T-helper 17 cell (primary cell): Measurements from ENCODE around the gene YWHAH. TPM values are rescaled to one million over a fixed set of nuclear protein-coding genes. Genes with fewer than 3 reads are reported as not detected.

ENCODE experiments used
- ATAC-seq: fragments of 150-1000 bp; cut with Tn5 transposase; 2 replicates; pipeline ENCODE4 v1.10.0; 2021; ENCODE audit warnings: mild to moderate bottlenecking, moderate library complexity
- DNase-seq, 3 donors: peaks; one replicate each; pipeline versions ENCODE4 v3.0.0 to v3.0.0-alpha.2; 2020 to 2021
- H3K9me3 ChIP-seq: one replicate; pipeline ENCODE4 v1.7.0; 2013; ENCODE audit warnings: low read length, mild to moderate bottlenecking; ENCODE audit not compliant: control insufficient read depth, poor library complexity, severe bottlenecking
- H3K27ac Mint-ChIP-seq: one replicate; pipeline ENCODE4 v1.8.0; 2022; ENCODE audit warnings: mild to moderate bottlenecking, moderate library complexity, mixed read lengths
- H3K27me3 Mint-ChIP-seq: one replicate; pipeline ENCODE4 v1.8.0; 2022; ENCODE audit warnings: mixed read lengths
- H3K36me3 Mint-ChIP-seq: one replicate; pipeline ENCODE4 v1.8.0; 2022; ENCODE audit warnings: low read depth, mixed read lengths
- H3K4me1 Mint-ChIP-seq: one replicate; pipeline ENCODE4 v1.8.0; 2022; ENCODE audit warnings: mild to moderate bottlenecking, mixed read lengths
- H3K4me3 Mint-ChIP-seq: one replicate; pipeline ENCODE4 v1.8.0; 2022; ENCODE audit warnings: mild to moderate bottlenecking, moderate library complexity, mixed read lengths
- total RNA-seq, 4 donors: library from RNA in 2 of 4; stranded (reverse) in 2 of 4; gene quantifications; one replicate each; pipeline ENCODE4 v1.2.3 and lab custom pipeline; 2022 to 2026

The YWHAH gene
- total RNA-seq, 2 donors from 2014 or later = 84.2 to 114 TPM

GRCh38 chr22:31983911-31984656, 39.7 kb downstream of the YWHAH start:
- H3K27ac Mint-ChIP-seq = no peak overlapping the region
- ATAC-seq (no peak), DNase-seq (no peak)
- H3K36me3 Mint-ChIP-seq = peaks cover 3% of the 10 kb centered on the region
- H3K4me1 Mint-ChIP-seq = no peaks in the 10 kb centered on the region
- H3K9me3 ChIP-seq = no peaks in the 10 kb centered on the region
- H3K27me3 Mint-ChIP-seq = peaks cover 25% of the 10 kb centered on the region
- no peak overlapping the region for H3K4me3 Mint-ChIP-seq

DNA sequence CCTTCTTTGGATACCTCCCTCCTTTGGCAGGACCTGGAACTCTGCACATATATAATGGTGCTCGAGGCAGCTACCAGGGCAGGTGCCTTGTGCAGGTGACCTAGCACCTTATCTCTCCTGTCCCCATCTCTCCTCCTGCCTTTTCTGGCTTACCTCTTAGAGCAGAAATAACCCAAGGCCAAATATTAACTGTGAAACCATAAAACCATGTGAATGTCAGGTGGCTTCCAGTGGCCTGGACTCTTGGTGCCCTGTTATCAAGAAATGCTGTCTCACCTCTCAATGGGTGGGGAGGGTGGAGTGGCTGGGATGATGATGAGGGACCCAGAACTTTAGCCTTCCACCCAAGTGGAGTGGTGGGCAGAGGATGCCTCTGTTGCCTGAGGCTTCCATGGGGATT, 42.9 kb downstream of the YWHAH start:
- Mint-ChIP-seq H3K4me3 (no peak overlapping the region), H3K27me3 (peaks cover 44% of the 10 kb centered on the region), H3K27ac (no peak overlapping the region), H3K4me1 (peaks cover 2% of the 10 kb centered on the region), H3K36me3 (peaks cover 3% of the 10 kb centered on the region)
- no peak for ATAC-seq
- no peaks in the 10 kb centered on the region for H3K9me3 ChIP-seq
- DNase-seq = no peak

GRCh38 chr22:31991102-31991839, 46.9 kb downstream of the YWHAH start:
- H3K36me3 Mint-ChIP-seq = peaks cover 3% of the 10 kb centered on the region
- H3K9me3 ChIP-seq = no peaks in the 10 kb centered on the region
- peaks cover 41% of the 10 kb centered on the region for H3K27me3 Mint-ChIP-seq
- no peak for DNase-seq
- H3K27ac Mint-ChIP-seq = no peak overlapping the region
- no peak for ATAC-seq
- H3K4me1 Mint-ChIP-seq = peaks cover 2% of the 10 kb centered on the region
- no peak overlapping the region for H3K4me3 Mint-ChIP-seq

DNA sequence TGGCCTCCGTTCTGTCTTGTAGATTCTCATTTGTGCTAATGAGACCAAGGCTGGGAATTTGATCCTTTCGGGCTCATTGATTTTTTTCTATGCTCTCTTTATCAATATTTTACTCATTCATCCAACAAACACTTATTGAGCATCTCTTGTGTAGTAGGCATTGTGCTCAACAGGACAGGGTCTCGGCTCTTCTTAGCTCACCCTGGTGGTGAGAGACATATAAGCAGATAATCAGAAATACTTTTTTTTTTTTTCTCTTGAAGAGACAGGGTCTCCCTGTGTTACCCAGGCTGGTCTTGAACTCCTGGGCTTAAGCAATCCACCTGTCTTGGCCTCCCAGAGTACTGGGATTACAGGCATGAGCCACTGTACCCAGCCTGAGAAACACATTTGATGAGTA, 50.7 kb downstream of the YWHAH start:
- Mint-ChIP-seq H3K4me3 (no peak overlapping the region), H3K27me3 (peaks cover 36% of the 10 kb centered on the region), H3K27ac (no peak overlapping the region), H3K36me3 (peaks cover 4% of the 10 kb centered on the region), H3K4me1 (peaks cover 2% of the 10 kb centered on the region)
- DNase-seq (no peak), ATAC-seq (no peak)
- H3K9me3 ChIP-seq = no peaks in the 10 kb centered on the region

DNA sequence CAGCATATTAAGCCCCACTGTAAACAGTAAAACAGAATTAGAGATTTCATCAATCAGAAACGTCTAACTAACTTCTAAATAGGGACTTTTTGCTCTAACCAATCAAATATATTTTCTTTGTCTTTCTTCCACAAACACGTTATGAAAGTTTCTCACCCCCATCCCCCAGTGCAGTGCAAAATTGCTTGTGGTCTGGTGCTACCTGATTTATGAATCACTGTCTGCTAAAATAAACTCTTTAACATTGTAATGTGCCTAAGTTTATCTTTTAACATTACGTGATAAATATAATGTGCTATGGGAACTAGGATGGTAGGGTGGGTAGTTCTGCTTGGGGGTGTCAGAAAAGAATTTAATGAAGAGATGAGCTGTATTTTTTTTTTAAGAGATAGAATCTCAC, 51.5 kb downstream of the YWHAH start:
- Mint-ChIP-seq H3K36me3 (peaks cover 4% of the 10 kb centered on the region), H3K4me1 (peaks cover 2% of the 10 kb centered on the region), H3K27me3 (peaks cover 35% of the 10 kb centered on the region), H3K27ac (no peak overlapping the region), H3K4me3 (no peak overlapping the region)
- DNase-seq (no peak), ATAC-seq (no peak)
- H3K9me3 ChIP-seq = no peaks in the 10 kb centered on the region

- H3K4me3 Mint-ChIP-seq = no peak overlapping the region
- peaks cover 38% of the 10 kb centered on the region for H3K27me3 Mint-ChIP-seq
Measured at GRCh38 chr22:31998784-31999385, 54.5 kb downstream of the YWHAH start.

DNA sequence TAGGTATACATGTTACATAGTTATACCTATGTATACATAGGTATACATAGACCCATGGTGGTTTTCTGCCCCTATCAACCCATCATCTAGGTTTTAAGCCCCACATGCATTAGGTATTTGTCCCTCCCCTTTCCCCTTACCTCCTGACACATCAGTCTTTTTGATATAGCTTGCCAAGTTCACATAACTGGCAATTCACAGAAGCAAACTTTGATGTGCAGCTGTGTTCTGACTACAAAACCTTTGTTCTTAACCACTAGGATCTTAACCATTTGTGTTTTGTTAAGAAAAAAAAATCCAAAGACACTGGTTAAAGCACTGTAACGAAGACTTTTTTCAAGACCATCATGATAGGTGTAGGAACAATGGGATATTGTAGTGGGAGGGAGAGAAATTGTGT, 55.8 kb downstream of the YWHAH start:
- peaks cover 45% of the 10 kb centered on the region for H3K27me3 Mint-ChIP-seq
- ATAC-seq = no peak
- H3K4me1 Mint-ChIP-seq = peaks cover 2% of the 10 kb centered on the region
- H3K4me3 Mint-ChIP-seq = no peak overlapping the region
- peaks cover 4% of the 10 kb centered on the region for H3K36me3 Mint-ChIP-seq
- no peaks in the 10 kb centered on the region for H3K9me3 ChIP-seq
- no peak for DNase-seq
- no peak overlapping the region for H3K27ac Mint-ChIP-seq

More at GRCh38 chr22:31998784-31999385, 54.5 kb downstream of the YWHAH start:
- peaks cover 4% of the 10 kb centered on the region for H3K36me3 Mint-ChIP-seq
- ATAC-seq (no peak), DNase-seq (no peak)
- H3K27ac Mint-ChIP-seq = no peak overlapping the region
- H3K4me1 Mint-ChIP-seq = peaks cover 2% of the 10 kb centered on the region
- no peaks in the 10 kb centered on the region for H3K9me3 ChIP-seq

DNA sequence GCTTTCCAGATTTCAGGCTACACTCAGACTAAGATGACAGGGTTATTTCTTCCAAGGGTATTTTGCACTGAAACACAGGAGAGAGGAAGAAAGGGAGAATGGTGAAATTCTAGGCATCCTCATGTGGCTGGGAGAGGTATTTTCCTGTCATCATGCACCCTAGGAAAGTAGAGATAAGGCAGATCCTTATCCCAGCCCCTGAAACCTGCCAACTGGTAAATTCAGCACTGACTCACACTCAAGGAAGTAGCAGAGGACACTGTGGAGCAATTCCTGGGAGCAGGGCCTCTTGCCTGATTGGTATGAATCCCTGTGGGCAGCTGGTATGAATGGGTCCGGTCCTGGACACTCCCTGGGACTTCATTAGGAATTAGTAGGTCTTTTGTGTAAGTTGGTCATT, 61.1 kb downstream of the YWHAH start:
- H3K9me3 ChIP-seq = no peaks in the 10 kb centered on the region
- ATAC-seq = no peak
- Mint-ChIP-seq H3K27ac (no peak overlapping the region), H3K27me3 (peaks cover 23% of the 10 kb centered on the region), H3K36me3 (no peaks in the 10 kb centered on the region), H3K4me3 (no peak overlapping the region), H3K4me1 (peaks cover 2% of the 10 kb centered on the region)
- no peak for DNase-seq

Other genes starting within 250 kb of the YWHAH start
- 10 to 100 TPM; 36.2 to 38.2 TPM for gene PRR14L, start 194.4 kb upstream of the YWHAH start, total RNA-seq
- gene DEPDC5, start 190.5 kb upstream of the YWHAH start, total RNA-seq = 10 to 100 TPM; 37.6 to 44.0 TPM
- not detected for gene SLC5A1, start 98.7 kb downstream of the YWHAH start, total RNA-seq
- not detected for gene C22orf42, start 214.8 kb downstream of the YWHAH start, total RNA-seq